GM12874 (cell line): ENCODE results near the gene CAST.

Experiments
- TF ChIP-seq, protein P1 (sequence below): IDR thresholded peaks from 2 replicates; pipeline ENCODE4 v1.5.1; 2011; ENCODE audit warnings: low read depth, mild to moderate bottlenecking, control low read depth, low read length, moderate library complexity; ENCODE audit not compliant: insufficient read depth

CAST gene

DNA sequence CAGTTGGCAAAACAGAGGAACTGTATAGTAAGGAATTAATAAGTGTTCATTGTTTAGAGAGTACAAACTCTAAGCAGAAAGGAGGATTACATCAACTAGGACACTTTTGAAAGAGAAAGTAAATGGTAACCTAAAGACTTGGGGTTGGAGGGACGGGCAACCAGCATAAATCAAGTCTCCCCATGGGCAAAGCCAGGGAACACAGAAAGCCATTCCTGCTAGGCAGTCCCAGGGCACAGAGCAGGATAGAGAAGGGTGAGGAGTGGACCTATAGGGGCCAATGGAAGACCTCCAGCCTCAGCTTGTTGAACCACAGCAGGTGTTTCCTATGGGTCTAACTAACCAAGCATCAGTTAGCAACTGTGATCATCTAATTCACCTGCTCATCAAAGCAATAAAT is 154.8 kb downstream of the CAST start:
- TF ChIP-seq, protein P1, sequence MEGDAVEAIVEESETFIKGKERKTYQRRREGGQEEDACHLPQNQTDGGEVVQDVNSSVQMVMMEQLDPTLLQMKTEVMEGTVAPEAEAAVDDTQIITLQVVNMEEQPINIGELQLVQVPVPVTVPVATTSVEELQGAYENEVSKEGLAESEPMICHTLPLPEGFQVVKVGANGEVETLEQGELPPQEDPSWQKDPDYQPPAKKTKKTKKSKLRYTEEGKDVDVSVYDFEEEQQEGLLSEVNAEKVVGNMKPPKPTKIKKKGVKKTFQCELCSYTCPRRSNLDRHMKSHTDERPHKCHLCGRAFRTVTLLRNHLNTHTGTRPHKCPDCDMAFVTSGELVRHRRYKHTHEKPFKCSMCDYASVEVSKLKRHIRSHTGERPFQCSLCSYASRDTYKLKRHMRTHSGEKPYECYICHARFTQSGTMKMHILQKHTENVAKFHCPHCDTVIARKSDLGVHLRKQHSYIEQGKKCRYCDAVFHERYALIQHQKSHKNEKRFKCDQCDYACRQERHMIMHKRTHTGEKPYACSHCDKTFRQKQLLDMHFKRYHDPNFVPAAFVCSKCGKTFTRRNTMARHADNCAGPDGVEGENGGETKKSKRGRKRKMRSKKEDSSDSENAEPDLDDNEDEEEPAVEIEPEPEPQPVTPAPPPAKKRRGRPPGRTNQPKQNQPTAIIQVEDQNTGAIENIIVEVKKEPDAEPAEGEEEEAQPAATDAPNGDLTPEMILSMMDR: no peak

DNA sequence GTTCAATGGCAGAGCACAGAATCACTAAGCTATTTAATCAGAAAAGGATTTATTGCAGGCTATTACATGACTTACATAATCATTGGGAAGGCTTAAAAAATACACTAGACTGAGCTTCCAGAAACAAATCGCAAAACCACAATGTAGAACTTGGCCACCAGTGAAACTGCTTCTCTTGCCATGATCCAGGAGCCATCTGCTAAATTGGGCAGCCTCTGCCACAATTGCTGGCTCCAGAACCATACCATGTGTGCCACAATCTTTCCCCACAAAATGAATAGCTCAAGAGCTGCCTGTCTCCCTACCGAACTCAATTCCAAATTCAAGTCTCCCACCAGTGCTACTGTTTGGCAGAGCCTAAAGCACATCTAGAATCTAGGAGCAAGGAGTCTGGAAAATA is 155.3 kb downstream of the CAST start:
- TF ChIP-seq, protein P1: no peak

DNA sequence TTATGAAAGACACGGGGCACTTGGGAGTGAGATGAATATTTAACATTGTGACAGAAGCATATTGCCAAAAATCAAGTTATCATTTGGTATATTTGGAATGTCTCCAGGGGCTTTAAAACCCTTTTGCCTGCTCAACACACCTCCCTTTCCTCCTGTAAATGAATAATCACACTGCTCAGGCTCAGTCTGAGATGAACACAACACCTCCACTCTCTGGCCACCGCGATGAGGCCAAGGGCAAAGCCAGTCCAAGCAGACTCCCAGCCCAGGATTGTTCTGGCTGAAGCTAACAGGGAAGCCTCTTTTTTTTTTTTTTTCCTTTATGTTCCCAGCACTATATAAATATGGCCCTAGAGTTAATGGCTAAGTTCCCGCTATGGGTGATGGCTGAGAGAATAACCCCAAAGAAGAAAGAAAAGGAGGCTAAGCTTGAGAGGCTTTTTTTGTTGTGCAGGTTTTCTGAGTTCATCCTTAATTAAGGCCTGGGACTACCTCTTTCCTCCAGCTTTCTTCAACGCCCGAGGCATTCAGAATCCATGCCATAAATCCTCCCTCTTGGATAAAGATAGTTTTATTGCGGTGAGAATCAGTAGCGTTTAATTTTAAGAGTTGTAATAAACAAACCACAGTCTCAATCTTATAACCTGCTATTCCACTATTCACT is 156.1 kb downstream of the CAST start:
- TF ChIP-seq, protein P1: no peak

DNA sequence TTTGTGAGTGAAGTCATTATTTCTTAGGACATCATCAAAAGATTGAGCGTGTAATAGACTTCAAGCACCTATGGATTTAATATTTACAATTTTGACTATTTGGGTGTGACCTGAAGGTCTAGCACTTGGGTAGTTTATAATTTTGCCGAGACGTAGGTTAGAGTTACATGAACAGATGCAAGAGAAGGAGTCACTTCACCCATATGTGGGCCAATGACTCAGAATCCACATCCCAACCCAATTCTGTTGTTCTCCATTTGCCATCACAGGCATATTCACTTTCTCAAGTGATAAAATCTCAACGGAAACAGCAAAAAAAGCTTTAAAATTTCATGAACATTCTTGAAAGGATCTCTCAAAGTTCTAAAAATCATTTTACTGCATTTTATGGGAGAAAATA is 157.6 kb downstream of the CAST start:
- TF ChIP-seq, protein P1: no peak

DNA sequence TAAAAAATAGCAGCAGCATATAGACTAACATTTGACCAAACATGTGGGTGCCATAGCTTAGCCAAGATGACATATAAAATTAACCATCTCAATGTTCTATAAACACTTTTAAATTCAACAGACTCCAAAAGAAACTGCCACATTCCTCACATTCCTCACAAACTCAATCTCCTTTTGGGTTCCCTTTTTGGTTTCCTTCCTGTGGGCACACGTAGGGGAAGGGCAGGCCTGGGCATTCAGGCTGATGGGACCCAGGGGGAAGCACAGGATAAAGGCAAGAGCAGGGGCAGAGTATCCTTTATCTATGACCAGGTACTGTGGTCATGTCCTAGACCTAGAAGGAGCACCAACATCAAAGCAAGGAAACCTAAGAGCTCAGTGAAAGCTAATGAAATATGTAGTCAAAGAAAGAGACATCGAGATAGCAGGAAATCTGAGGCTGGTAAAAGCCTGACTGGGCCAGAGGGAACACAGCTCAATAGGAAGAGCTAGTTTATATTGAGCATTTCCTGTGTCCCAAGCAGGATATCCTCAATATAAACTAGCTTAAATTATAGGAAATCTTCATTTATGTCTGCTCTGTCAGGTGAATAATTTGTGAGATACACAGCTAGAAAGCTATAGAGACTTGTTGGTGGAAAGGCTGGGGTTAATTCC is 159.2 kb downstream of the CAST start:
- TF ChIP-seq, protein P1: no peak

DNA sequence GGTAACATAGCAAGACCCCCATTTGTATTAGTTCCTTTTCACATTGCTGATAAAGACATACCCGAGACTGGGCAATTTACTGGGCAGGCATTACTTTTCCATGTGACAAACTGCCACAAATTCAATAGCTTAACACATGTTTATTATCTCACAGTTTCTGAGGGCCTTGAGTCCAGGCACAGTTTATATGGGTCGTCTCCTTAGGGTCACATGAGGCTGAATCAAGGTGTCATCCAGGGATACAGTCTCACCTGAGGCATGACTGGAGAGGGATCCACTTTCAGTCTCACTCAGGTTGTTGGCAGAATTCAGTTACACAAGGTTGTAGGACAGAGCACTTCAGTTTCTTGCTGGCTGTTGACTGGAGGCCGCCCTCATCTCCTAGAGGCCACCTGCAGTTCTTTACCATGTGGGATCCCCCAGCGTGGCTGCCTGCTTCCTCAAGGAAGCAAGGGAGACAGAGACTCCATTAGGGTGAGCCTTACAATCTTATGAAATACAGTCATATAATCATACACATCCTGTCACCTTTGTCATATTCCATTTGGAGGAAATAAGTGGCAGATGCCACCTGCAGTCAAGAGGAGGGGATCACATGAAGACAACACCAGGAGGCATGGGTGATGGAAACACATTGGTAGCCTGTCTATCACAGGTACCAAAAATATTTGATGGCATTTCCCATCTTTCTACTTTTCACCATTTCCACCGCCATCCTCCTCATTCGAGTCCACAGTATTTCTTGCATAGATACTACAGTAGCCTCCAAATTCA is 160.7 kb downstream of the CAST start:
- TF ChIP-seq, protein P1: no peak

DNA sequence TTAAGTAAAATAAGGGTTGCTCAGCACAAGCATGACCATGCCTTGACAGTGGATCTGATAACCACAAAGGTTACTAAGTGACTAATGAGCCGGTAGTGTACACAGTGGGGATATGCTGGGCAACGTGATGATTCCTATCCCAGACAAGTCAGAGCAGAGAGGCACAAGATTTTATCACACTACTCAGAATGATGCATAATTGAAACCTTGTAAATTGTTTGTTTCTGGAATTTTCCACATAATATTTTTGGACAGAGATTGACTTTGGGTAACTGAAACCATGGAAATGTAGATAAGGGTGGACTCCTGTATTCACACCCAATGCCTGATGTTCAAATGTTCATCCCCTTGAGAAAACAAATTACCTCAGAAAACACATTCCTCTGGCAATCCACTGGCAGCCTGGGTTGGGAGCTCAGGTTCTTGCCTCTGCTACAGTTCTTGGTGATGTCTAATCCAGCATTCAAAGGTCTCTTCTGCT is 161.8 kb downstream of the CAST start:
- TF ChIP-seq, protein P1: no peak
